Measurements from ENCODE around the gene GET3.
"Not testable (repeated sequence)": the region's sequence is repeated elsewhere in the genome, so short reads cannot be mapped to it uniquely, and the experiment has no call there.

Gene GET3

DNA sequence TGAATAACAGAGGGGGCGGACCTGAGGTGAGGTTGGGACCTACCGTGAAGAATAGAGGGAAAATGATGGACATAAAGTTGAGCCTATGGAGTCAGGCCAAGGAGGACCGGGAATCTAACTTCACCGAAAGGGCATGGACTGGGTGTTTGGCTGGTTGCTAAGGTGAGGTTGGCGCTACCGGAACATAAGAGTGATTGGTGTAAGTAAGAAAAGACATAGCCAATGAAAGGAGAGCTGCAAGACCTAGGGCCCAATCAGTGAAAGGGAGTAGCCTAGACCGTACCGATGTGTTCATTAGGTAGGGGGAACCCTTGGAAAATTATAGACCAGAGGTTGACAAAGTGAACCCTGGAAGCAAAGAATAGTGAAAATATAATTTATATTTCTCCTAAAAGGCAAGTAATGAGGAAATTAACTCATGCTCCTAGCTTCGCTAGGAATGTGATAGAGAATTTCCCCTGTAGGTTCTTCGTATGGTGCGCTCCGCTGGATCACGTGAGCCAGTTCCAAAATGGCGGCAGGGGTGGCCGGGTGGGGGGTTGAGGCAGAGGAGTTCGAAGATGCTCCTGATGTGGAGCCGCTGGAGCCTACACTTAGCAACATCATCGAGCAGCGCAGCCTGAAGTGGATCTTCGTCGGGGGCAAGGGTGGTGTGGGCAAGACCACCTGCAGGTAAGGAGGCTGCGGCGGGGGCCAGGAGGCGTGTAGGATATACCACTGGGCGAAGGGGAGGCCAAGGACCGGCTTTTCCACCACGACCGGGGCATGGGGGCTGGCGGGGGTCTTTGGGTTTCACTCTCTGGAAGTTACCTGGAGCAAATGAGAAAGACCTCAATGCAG lies at the start of gene GET3:
GET3 (plus strand) TSS at position 503 of the 840 bp plus-strand sequence; CDS start at position 512, 9 bp downstream.
- DNase-seq = peak; percentile 97

GRCh38 chr19:12689012-12689411 lies 48.3 kb upstream of the GET3 start:
- DNase-seq = no peak

DNA sequence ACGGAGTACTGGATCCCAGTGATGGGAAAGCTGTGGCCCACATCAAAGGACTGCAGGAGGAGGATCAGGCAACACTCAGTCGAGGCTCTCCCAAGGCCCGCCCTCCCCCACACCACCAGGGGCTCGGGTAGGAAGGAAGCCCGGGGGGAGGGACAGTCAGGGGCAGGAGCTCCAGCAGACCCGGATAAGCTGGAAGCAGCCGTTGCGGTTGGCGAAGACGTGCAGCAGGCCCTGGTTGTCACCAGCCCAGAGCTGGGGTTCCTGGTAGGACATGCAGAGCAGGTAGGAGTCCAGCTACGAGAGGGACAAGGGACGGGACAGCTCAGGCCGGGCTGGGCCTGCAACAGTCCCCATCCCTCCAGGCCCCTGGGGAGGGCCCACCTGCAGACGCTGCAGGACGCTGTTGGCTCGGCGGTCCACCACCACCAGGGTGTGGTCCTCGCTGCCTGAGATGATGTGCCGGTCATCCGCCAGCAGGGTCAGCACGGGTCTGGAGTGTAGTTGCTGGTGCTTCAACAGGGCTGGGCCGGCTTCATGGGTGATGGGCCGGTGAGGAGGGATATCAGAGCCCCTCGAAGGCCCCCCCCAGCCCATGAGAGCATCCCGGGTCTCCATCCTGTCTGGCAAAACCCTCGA lies 47.6 kb upstream of the GET3 start:
- DNase-seq = no peak

- DNase-seq = no peak
These were observed 44.3 kb upstream of the GET3 start for GRCh38 chr19:12692960-12693359.

GRCh38 chr19:12694641-12695040 lies 42.7 kb upstream of the GET3 start:
- no peak for DNase-seq

DNA sequence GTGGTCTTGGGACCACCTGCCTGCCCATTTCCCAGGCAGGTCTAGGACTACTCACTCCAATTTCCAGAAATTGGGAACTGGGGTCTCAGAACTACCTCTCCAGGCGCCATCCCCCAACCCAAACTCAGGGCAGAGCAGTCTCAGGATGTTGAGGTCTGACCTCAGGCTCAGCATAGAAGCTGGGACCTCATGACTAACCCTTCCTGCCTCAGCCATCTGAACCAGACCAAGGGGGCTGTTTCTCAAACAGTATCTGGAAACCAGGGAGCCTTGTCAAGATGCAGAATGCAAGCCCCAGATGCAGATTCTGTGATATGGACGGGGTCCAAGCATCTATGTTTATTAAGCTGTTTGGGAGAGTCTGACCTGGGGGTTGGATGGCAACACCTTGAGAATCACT lies 42.2 kb upstream of the GET3 start:
- DNase-seq = no peak

DNA sequence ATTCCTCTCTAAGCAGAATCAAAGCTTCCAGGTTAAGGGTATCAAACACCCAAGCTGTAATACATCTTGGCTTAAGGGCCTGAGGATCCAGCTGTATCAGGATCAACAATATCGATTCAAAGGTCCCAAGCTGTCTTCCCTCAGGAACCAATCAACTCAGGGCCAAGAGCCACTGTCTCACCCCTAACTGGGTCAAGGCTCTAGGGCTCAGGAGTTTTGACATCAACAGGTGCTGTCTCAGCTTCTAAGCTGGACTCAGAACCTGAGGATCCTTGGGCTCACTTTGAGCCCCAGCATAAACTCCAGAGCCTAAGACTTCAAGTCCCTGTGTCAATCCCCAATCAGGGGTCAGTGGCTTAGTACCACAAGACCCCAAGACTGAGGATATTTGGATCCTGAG lies 41.8 kb upstream of the GET3 start:
- DNase-seq = no peak

DNA sequence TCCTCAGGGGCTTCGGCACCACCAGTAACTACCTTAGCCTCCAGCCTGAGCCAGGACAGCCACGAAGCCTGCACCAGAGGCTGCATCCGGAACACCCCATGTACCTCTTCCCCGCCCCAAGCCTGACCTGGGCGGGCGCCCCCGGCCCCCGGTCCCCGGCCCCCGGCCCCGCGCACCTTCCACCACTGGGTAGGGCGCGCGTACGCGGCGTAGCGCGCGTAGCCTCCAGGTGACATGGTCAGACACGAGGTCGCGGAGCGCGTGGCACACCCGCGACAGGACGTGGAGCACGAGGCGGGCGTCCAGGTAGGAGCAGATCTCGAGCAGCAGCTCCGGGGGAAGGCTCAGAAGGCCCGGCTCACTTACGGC lies 41.3 kb upstream of the GET3 start:
- no peak for DNase-seq

DNA sequence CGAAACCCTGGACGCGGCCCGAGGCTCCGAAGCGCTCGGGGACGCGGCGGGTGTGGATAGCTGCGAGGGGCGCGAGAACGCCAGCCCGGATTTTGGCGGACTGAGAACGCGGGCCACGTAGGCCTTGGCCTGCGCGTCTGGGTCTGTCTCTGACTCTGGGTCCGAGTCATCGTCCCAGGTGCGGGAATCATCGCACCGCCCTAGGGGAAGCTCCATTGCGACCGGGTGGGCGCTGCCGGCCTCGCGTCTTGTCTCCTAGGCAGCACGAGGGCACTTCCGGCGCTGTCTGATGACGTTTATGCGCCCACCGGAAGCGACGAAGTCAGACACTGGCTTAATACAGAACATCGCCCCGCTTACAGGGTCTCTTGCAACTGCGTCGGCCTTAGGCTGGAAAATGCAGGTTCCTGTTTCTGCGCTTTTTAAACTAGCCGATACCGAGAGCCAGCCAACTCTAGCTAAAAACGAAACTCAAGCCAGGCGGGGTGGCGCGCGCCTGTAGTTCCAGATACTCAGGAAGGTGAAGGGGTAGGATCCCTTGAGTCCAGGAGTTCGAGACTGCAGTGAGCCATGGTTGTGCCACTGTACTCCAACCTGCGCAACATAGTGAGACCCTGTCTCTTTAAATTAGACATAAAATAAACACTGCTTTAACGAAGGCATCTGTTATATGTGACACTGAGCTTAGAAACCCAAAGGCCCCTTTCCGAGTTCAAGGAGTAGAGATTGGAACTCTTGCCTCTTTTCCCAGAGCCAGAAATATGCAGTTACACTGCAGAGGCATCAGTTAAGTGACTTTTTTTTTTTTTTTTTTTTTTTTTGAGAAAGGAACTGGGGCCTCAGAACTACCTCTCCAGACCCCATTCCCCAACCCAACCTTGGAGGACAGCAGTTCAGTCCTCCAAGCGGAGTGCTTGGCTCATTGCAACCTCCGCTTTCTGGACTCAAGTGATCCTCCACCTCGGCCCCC lies 40.6 kb upstream of the GET3 start, which contains the start of gene FBXW9:
FBXW9 (minus strand) TSS at position 266 of the 970 bp plus-strand sequence; CDS start at position 216, 50 bp downstream.
- peak; percentile 76 for DNase-seq

DNA sequence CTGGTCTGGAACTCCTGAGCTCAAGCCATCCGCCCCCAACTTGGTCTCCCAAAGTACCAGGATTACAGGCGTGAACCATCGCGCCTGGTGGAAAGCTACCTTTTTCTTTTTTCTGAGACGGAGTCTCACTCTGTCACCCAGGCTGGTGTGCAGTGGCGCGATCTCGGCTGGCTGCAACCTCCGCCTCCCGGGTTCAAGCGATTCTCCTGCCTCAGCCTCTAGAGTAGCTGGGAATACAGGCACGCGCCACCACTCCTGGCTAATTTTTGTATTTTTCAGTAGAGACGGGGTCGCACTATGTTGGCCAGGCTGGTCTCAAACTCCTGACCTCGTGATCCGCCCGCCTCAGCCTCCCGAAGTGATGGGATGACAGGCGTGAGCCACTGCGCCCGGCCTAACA lies 39.9 kb upstream of the GET3 start:
- not testable (repeated sequence) for DNase-seq

DNA sequence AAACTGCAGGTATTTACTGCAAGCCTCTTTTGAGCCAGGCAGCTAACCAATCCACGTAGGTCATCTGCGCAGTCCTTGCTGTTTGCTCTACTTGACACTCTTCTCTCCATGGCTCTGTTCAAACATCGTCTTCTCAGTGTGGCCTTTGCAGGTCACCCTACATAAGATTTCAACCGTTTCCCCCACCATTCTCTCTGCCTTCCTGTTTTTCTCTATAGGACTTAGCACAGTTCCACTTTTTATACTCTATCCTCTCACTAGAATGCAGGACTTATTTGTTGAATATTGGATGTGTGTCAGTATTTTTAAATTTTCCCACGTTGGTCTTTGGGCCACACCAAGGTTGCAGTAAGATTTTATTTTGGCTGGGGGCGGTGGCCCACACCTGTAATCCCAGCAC lies 39.2 kb upstream of the GET3 start:
- DNase-seq = no peak

- DNase-seq = no peak
These were observed 35.6 kb upstream of the GET3 start for GRCh38 chr19:12701596-12702282.

GRCh38 chr19:12703046-12703445 lies 34.3 kb upstream of the GET3 start:
- peak; percentile 47 for DNase-seq

DNA sequence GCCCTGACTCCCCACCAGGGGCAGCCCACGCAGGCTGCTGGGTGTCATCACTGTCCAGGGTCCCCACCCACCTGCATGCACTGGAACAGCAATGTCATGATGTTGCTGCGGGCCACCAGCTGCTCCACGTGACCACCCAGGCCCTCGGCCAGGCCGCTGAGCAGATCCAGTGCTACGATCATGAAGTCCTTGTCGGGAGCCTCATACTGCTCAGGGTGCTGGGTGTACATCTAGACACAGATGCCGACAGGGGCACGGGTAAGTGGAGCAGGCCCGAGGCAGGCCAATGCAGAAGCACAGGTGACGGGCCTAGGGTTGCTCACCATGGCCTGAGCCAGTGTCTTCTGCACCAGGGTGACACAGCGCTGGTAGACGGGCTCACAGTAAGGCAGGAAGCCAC lies 32.1 kb upstream of the GET3 start:
- no peak for DNase-seq

GRCh38 chr19:12705654-12706331 lies 31.5 kb upstream of the GET3 start:
- DNase-seq = no peak

DNA sequence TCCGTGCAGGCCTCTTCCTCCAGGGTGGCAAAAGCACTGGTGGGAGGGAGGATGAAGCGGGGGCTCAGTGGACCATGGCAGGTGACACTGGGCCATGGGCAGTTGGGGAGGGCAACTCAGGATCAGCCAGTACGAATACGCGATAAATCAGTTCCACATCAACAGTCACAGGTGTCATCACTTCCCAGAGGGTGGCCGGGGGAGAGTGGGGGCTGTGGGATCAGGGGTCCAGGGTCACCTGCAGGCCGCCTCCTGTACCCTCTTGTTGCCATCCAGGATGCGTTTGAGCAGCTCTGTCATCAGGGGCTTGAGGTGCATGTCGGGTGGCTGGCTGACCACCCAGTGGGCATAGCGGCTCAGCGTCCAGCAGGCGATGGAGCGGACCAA lies 31.0 kb upstream of the GET3 start:
- no peak for DNase-seq

- no peak for DNase-seq
These were observed 28.7 kb upstream of the GET3 start for GRCh38 chr19:12708641-12709040.

GRCh38 chr19:12711187-12711586 lies 26.1 kb upstream of the GET3 start:
- no peak for DNase-seq

GRCh38 chr19:12712077-12712476 lies 25.2 kb upstream of the GET3 start:
- DNase-seq = not testable (repeated sequence)

DNA sequence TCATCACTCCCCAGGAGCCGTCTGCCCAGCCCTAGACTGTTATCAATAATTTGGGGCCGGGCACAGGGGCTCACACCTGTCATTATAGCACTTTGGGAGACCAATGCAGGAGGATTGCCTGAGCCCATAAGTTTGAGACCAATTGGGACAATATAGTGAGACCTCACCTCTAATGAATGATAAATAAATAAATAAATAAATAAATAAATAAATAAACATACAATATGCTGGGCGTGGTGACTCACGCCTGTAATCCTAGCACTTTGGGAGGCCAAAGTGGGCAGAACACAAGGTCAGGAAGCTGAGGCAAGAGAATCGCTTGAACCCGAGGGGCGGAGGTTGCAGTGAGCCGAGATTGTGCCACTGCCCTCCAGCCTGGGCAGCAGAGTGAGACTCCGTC lies 24.0 kb upstream of the GET3 start:
- not testable (repeated sequence) for DNase-seq

- no peak for DNase-seq
These were observed 22.2 kb upstream of the GET3 start for GRCh38 chr19:12715102-12715501.

GRCh38 chr19:12715929-12716328 lies 21.4 kb upstream of the GET3 start:
- DNase-seq = no peak
